IgD-negative memory B cell (primary cell): ENCODE measurements around the gene VSTM4. TPM values are rescaled to one million over a fixed set of nuclear protein-coding genes. Genes with fewer than 3 reads are reported as not detected.
A peak's percentile ranks its signal among the peaks of the same experiment; 100 is the strongest.

Source experiments
- H3K27ac Mint-ChIP-seq, 3 donors: one replicate each; pipeline ENCODE4 v1.8.0; 2020 to 2022; ENCODE audit warnings: mild to moderate bottlenecking in 3 of 3, mixed read lengths in 3 of 3, moderate library complexity in 1 of 3
- H3K27me3 Mint-ChIP-seq: one replicate; pipeline ENCODE4 v1.8.0; 2021; ENCODE audit warnings: mixed read lengths
- H3K36me3 Mint-ChIP-seq: one replicate; pipeline ENCODE4 v1.8.0; 2020; ENCODE audit warnings: mild to moderate bottlenecking, mixed read lengths
- H3K4me1 Mint-ChIP-seq, 3 donors: one replicate each; pipeline ENCODE4 v1.8.0; 2020 to 2022; ENCODE audit warnings: mixed read lengths in 3 of 3, mild to moderate bottlenecking in 1 of 3
- H3K4me3 Mint-ChIP-seq, 4 donors: one replicate each; pipeline ENCODE4 v1.8.0; 2020 to 2022; ENCODE audit warnings: mild to moderate bottlenecking in 4 of 4, mixed read lengths in 4 of 4, moderate library complexity in 3 of 4
- H3K9me3 Mint-ChIP-seq, 3 donors: one replicate each; pipeline ENCODE4 v1.8.0; 2020 to 2021; ENCODE audit warnings: mixed read lengths in 3 of 3, mild to moderate bottlenecking in 1 of 3
- polyA plus RNA-seq: library from polyadenylated mRNA; unstranded; fragments of 300-500 nt; fragmentation: Illumina TruSeq; gene quantifications from one replicate; pipeline ENCODE4 v1.2.3, GENCODE V29; 2021

Gene VSTM4
- polyA plus RNA-seq, 1 donor from 2014 or later: not detected

DNA sequence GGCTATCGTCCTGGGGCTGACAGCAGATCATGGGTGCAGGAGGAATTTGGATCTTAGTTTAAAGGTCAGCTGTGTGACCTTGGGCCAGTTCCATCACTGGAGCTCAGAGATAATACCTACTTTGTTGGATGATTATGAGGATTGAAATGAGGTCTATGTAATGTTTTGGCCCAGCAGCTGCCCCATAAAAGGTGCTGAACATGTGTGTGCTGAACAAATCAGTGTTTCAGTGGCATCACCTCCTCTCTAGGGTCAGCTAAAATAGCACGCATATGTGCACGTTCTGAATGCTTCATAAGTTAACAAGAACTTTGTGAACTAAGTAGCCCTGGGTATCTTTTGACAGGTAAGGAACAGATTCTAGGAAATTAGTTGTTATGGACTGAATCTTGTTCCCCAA, 90.8 kb downstream of the VSTM4 start:
- Mint-ChIP-seq H3K9me3 (peaks cover 0 to 8% (median 4%) of the 10 kb centered on the region in 3 donors), H3K36me3 (peaks cover 1% of the 10 kb centered on the region), H3K27ac (no peak overlapping the region), H3K4me3 (no peak overlapping the region), H3K4me1 (no peaks in the 10 kb centered on the region), H3K27me3 (peaks cover 11% of the 10 kb centered on the region)

DNA sequence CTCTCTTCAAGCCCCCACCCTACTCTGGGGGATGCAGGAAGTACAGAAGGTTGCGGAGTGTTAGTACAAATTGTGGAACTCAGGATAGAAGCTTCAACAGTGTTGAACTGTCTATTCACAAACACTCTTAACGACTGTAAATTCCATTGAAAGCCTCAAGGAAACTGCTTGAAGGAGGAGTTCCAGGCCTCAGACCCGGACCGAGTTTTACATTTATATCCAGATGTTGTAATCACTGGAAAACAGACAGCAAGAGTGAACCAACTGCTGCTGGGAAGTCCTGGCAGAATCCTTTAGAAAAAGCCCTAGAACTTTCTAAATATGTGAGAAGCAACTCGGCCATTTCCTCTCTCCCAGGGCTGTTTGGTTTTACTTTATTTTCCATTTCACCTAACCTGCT, 91.6 kb downstream of the VSTM4 start:
- Mint-ChIP-seq H3K36me3 (peaks cover 1% of the 10 kb centered on the region), H3K9me3 (peaks cover 0 to 8% (median 6%) of the 10 kb centered on the region in 3 donors), H3K27ac (no peak overlapping the region), H3K27me3 (peaks cover 10% of the 10 kb centered on the region), H3K4me1 (no peaks in the 10 kb centered on the region), H3K4me3 (no peak overlapping the region)

DNA sequence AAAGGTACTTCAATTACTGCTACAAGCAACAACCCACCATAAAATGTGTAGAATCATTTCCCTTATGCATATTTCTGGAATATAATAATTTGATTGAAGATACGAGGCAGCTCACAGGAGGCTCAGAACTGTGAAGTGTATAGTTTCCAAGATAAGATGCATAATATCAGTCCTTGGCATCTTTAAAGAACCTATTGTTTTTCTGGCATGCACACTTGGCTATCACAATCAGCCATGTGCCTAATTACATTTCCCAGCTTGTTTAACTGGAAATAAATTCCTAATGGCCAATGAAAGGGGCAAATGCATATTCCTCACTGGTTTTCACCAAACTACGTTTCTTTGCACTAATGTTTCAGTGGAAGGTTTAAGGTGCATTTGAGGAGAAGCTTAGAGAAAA, 92.3 kb downstream of the VSTM4 start:
- H3K27me3 Mint-ChIP-seq: peaks cover 9% of the 10 kb centered on the region
- no peaks in the 10 kb centered on the region for H3K4me1 Mint-ChIP-seq
- no peak overlapping the region for H3K27ac Mint-ChIP-seq
- peaks cover 0 to 8% (median 6%) of the 10 kb centered on the region in 3 donors for H3K9me3 Mint-ChIP-seq
- H3K4me3 Mint-ChIP-seq: no peak overlapping the region
- H3K36me3 Mint-ChIP-seq: peaks cover 1% of the 10 kb centered on the region

DNA sequence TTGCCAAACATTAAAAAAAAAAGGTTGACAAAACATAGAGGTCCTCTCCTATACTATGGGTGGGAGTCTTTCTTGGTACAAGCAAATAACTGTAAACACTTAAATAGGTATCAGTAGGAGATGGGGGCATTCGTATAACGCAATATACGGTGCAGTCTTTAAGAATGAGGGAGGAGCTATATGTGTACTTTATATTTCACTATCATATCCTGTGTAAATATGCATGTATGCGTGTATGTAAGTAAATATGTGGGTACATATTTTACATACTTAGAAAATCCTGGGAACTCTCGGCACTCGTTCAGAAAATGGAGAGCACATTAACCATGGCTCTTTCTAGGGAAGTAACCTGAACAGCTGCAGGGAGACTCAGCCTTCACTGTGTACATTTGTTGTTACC, 93.6 kb downstream of the VSTM4 start:
- Mint-ChIP-seq H3K9me3 (peaks cover 0 to 8% (median 8%) of the 10 kb centered on the region in 3 donors), H3K27ac (no peak overlapping the region), H3K4me1 (no peaks in the 10 kb centered on the region), H3K27me3 (peaks cover 18% of the 10 kb centered on the region), H3K36me3 (peaks cover 1% of the 10 kb centered on the region), H3K4me3 (no peak overlapping the region)

DNA sequence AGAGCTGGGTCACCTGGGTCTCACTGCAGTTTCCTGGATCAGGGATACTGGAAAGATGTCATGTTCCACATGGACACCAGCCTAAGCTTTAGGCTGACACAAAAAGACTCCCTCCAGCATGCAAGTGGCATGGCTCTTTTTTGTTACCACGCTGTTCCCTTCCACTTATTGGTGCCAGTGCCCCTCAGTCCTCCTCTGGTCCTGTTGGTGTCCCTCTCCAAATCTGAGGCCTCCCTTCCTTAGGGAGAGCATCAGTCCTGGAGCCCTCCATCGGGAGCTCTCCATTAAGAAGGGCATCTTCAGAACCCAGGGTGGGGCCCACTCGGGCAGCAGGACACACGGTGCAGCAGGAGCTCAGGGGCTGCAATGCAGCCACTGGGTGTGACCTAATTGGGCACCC, 99.6 kb downstream of the VSTM4 start:
- Mint-ChIP-seq H3K27me3 (peaks cover 25% of the 10 kb centered on the region), H3K36me3 (peaks cover 2% of the 10 kb centered on the region), H3K27ac (no peak overlapping the region), H3K4me1 (no peaks in the 10 kb centered on the region), H3K4me3 (no peak overlapping the region), H3K9me3 (peaks cover 0 to 8% (median 8%) of the 10 kb centered on the region in 3 donors)

DNA sequence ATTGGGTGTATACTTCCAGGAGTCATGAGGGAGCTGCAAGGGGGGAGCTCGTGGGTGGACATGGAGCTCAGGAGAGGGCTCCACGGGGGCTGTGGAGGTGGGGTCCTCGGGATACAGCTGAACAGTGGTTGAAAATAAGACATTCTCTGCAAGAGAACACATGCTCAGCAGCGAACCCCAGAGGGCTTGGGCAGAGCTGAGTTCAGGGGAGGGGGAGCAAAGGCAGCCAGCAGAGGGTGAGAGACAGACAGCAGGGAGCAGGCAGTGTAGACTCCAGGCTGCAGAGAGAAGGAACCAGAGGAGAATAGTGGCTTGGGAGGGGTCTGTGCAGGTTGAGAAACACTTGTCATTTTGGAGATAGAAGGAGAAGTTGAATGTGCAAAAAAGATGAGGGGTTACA, 102.7 kb downstream of the VSTM4 start:
- no peak overlapping the region for H3K27ac Mint-ChIP-seq
- H3K36me3 Mint-ChIP-seq: peaks cover 2% of the 10 kb centered on the region
- peaks cover 18% of the 10 kb centered on the region for H3K27me3 Mint-ChIP-seq
- no peaks in the 10 kb centered on the region for H3K4me1 Mint-ChIP-seq
- H3K4me3 Mint-ChIP-seq: no peak overlapping the region
- H3K9me3 Mint-ChIP-seq: peaks cover 0 to 2% (median 0%) of the 10 kb centered on the region in 3 donors

DNA sequence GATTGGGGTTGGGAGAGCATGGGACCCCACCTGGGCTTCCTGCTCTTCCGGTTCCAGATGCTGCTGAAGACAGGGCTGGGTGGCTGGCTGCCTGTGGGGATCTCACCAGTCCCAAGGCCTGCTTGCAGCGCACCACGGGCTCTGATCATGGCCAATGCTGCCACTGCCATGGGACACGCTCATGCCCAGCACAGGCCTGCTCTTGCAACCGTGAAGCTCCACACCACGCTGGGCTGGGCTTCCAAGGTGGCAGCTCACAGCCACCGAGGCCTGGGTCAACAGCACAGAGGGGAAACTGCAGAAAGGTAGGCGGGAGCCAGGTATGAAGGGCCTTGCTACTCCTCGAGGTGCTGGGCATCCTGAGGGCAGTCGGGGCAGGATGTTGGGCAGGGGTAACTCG, 103.6 kb downstream of the VSTM4 start:
- Mint-ChIP-seq H3K36me3 (peaks cover 2% of the 10 kb centered on the region), H3K27ac (no peak overlapping the region), H3K4me3 (no peak overlapping the region), H3K4me1 (no peaks in the 10 kb centered on the region), H3K27me3 (peaks cover 14% of the 10 kb centered on the region), H3K9me3 (peaks cover 0 to under 1% (median 0%) of the 10 kb centered on the region in 3 donors)

DNA sequence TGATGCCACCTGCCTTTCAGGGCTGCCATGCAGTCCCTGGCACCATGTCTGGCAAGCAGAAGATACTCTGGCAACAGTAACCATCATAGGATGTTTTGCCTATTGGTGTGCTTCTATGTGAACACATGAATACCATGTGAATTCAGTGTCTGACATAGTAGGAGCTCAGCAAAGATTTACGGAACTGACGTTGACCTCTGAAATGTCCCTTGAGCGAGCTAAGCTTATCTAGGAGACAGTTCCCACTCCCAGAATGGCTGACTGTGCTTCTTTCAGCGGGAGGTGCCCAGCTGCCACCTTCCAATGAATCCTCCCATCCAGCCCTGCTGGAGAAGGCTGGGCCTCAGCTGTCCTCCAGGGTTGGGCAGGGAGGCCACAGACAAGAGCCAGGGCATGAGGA, 104.5 kb downstream of the VSTM4 start:
- H3K9me3 Mint-ChIP-seq: no peaks in the 10 kb centered on the region
- H3K4me1 Mint-ChIP-seq: no peaks in the 10 kb centered on the region
- peaks cover 2% of the 10 kb centered on the region for H3K36me3 Mint-ChIP-seq
- H3K27me3 Mint-ChIP-seq: peaks cover 13% of the 10 kb centered on the region
- no peak overlapping the region for H3K27ac Mint-ChIP-seq
- no peak overlapping the region for H3K4me3 Mint-ChIP-seq

DNA sequence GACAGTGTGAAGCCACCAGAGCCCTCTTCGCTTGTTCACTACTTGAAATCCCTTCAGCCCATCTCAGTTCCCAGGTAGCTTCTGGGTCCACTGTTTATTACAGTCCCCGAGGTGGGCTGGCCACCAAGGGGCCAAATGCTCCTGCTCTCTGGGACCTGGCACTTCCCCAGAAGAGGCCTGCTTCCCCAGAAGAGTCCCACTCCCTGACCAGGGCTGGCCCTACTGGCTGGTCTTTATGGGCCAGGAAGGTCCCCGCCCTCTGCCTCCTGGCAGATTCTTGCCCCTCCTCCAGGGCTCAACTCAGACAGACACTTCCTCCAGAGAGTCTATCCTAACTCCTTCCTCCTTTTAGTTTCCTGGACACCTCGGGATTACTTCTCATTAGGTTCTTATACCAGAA, 105.0 kb downstream of the VSTM4 start:
- H3K9me3 Mint-ChIP-seq: no peaks in the 10 kb centered on the region
- no peak overlapping the region for H3K4me3 Mint-ChIP-seq
- H3K36me3 Mint-ChIP-seq: peaks cover 2% of the 10 kb centered on the region
- no peaks in the 10 kb centered on the region for H3K4me1 Mint-ChIP-seq
- no peak overlapping the region for H3K27ac Mint-ChIP-seq
- peaks cover 8% of the 10 kb centered on the region for H3K27me3 Mint-ChIP-seq

DNA sequence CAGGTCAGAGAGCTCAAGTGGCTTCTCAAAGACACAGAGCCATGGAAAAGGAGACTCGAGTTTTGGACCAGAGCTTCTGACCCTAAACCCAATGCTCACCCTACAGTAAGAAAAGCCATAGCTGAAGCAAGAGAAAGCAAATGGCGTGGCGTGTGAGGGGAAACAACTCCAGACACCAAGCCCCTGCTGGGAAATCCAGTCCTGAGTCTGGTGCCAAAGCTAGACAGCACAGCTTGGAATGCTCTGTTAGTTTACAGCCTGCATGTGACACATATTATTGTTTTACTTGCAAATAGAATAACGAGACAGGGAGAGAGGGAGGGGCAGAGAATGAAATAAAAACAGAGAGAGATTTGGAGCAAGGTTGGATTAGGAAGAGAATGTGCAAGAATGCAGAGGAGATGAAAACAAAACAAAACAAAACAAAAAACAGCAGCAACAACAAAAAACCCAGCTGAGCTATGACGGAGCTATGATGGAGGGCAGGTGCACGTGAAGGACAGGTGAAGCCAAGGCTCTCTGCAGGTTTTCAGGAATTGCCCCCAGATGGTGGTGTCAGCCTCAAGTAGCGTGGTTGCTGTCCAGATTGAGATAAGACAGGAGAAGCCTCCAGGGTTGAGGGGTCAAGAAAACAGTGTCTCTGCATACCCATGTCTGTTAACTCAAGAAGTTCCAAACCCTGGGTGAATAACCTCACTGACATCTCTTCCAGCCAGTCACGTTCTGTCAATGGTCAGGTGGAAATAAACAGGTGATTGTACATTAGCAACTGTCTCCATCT, 105.9 kb downstream of the VSTM4 start:
- Mint-ChIP-seq H3K9me3 (no peaks in the 10 kb centered on the region), H3K27ac (no peak overlapping the region), H3K4me3 (no peak overlapping the region), H3K4me1 (no peaks in the 10 kb centered on the region), H3K27me3 (peaks cover 4% of the 10 kb centered on the region), H3K36me3 (peaks cover 2% of the 10 kb centered on the region)

DNA sequence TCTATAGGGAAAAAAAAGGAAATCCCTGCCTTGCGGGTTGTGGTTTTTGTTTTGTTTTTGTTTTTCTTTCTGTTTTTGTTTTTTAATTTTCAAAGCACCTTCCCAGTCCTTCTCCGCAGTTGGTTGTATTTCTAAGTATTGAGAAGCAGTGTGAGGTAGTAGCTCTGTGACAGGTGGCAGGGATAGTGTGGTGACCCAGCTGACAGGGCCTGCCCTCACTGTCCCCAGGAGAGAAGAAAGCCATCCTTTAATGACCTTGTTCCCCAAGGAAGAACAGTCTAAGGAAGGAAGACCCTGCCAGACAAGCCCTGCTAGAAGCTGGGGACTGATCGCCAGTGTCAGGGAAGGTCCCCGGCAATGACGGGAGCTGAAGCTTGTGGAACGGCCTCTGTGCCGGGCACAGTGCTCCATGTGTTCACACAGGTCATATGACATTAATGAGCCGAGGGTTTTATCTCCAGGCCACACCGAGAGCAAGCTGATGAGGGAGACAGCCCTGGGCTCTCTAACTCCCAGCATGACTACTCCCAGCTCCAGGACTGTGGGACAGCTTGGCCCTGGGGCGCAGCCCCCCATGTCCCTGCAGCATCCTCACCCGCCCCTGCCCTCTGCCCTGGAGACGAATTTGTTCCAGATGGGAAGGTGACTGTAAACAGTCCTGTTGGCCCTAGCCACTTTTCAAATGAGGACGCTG, 106.7 kb downstream of the VSTM4 start:
- Mint-ChIP-seq H3K27ac (no peak overlapping the region), H3K4me3 (no peak overlapping the region), H3K4me1 (no peaks in the 10 kb centered on the region), H3K9me3 (no peaks in the 10 kb centered on the region), H3K36me3 (peaks cover 2% of the 10 kb centered on the region), H3K27me3 (no peaks in the 10 kb centered on the region)

DNA sequence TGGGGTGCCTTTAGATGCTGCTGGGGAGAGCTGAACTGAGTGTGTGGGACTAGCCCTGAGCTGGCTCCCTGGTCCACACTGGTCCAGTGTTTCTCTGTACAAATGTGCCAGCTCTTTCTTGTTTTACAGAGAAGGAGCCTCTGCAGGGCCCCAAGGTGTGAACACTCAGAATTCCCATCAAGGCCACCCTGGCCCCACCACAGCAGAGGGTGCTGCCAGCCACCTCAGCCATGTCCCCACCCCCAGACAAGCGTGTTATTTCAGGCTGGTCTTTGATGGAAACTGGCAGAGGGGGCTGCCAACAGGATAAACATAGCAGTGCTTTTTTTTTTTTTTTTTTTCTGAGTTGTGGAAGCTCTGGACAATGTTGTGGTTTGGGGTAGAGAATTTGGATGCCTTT, 107.2 kb downstream of the VSTM4 start:
- Mint-ChIP-seq H3K36me3 (peaks cover 2% of the 10 kb centered on the region), H3K4me3 (no peak overlapping the region), H3K9me3 (peaks cover 0 to 1% (median under 1%) of the 10 kb centered on the region in 3 donors), H3K27ac (no peak overlapping the region), H3K4me1 (no peaks in the 10 kb centered on the region), H3K27me3 (no peaks in the 10 kb centered on the region)

DNA sequence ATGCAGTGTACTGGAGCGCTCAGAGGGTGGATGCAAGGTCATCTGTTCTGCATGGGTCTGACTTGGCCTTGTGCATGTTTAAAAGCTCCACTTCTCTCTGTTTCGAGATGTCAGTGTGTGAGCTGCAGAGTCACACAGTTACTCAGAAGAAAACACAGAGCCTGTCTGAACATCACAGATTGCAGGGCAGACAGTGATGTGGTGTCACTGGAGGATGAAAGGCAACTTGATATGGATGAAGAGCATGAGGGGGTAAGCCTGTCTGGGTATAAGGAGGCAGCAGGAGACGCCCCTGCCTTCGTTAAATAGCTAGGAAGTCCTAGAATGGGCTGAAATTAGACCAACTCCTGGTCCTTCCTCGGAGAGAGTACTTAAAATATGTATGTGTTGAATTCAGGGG, 108.2 kb downstream of the VSTM4 start:
- Mint-ChIP-seq H3K27me3 (no peaks in the 10 kb centered on the region), H3K27ac (peak overlapping the region in 1 of 3 donors; percentile 17), H3K9me3 (peaks cover 0 to 4% (median 3%) of the 10 kb centered on the region in 3 donors), H3K4me3 (no peak overlapping the region), H3K4me1 (no peaks in the 10 kb centered on the region), H3K36me3 (peaks cover 2% of the 10 kb centered on the region)

DNA sequence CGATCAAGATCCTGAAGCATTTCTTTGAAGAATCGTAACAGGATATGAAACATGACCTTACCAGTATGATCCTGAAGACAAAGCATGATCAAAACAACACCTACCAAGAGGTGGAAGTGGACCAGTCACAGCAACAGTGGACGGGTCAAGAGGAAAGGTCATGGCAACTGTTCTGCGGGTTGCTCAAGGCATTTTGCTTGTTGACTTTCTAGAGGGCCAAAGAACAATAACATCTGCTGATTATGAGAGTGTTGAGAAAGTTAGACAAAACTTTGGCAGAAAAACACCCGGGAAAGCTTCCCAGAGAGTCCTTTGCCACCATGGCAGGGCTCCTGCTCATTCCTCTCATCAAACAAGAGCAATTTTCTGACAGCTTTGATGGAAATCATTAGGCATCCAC, 110.1 kb downstream of the VSTM4 start:
- peaks cover 3% of the 10 kb centered on the region for H3K36me3 Mint-ChIP-seq
- H3K9me3 Mint-ChIP-seq: peaks cover 0 to 4% (median 3%) of the 10 kb centered on the region in 3 donors
- peaks cover 0 to 2% (median 0%) of the 10 kb centered on the region in 3 donors for H3K4me1 Mint-ChIP-seq
- H3K27ac Mint-ChIP-seq: peak overlapping the region in 1 of 3 donors; percentile 9
- no peak overlapping the region for H3K4me3 Mint-ChIP-seq
- peaks cover 5% of the 10 kb centered on the region for H3K27me3 Mint-ChIP-seq

DNA sequence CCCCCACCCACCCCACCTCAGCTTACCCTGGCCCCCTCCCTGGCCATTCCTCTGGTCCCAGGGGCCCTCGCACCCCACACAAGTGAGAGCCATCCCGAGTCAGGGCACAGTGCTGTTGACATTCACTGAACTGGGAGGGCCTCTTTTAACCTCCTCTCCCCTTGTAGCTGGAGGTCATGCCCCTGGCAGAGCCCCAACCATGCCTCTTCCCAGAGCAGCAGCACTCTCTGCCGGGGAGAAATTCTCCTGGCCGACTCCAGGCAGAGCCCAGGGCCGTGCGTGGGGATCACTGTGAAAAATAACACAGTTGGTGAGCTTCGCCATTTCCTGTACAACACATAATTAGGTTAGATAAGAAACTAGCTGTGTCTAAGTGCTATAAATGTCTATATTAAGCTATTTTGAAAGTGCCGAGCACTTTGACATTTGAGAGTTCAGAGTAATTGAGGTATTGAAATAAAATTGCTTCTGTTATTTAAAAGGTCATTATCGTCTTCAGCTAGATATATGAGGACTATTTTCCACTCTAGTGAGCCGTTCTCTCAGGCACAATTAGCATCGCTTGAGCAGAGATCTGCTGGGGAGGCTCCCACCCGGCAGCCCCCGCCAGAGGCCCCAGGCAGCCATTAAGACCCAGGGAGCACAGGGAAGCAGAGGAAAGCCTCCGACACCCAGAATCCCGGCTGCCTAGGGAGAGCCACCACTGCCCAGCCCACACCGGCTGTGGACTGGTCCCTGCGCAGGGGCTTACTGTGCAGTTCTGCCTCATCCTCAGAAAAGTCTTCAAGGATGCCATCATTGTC, 113.3 kb downstream of the VSTM4 start:
- peaks cover 3% of the 10 kb centered on the region for H3K36me3 Mint-ChIP-seq
- H3K4me1 Mint-ChIP-seq: peaks cover 0 to 2% (median 0%) of the 10 kb centered on the region in 3 donors
- H3K27ac Mint-ChIP-seq: no peak overlapping the region
- peaks cover 5% of the 10 kb centered on the region for H3K27me3 Mint-ChIP-seq
- H3K4me3 Mint-ChIP-seq: no peak overlapping the region
- peaks cover 1 to 5% (median 4%) of the 10 kb centered on the region in 3 donors for H3K9me3 Mint-ChIP-seq
